AG08395 (cell line): Measurements from ENCODE around the gene CEACAM16.
A peak's percentile ranks its signal among the peaks of the same experiment; 100 is the strongest.
"Not testable (repeated sequence)": the region's sequence is repeated elsewhere in the genome, so short reads cannot be mapped to it uniquely, and the experiment has no call there.

Experiments
- DNase-seq: peaks from one replicate; pipeline ENCODE4 v3.0.0; 2012; ENCODE audit warnings: mixed read lengths, low spot score

CEACAM16 gene

DNA sequence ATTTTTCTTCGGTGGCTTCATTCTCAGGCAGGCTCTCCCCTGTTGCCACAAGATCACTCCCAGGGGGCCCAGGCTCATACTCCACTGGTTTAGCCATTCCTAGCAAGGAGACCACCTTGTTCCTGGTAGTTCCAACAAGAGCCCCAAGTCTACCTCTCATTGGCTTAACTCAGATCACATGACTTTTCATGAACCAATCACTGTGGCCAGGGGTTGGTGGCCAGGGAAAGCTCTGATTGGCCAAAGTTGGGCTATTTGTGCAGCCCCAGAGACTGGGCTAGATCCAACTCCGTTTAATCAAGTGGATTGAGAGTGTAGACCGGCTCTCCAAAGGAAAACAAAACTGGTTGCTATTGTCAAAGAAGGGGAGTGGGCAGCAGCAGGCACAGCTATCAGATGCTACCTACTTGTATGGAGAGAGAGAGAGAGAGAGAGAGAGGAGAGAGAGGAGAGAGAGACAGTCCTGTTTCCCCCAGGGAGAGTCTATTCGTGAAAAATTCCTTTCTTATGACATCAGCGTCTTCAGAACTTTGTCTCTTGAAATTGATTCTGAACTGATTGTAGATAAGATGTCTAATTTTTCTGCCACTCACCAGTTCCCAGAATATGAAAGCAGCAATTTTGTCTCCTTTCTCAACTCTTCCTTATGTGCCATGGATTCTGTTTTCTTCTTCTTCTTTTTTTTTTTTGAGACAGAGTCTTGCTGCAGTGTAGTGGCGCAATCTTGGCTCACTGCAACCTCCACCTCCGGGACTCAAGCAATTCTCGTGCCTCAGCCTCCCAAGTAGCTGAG, 21.7 kb upstream of the CEACAM16 start:
- DNase-seq, result peak; percentile 30

GRCh38 chr19:44680536-44680935, 18.4 kb upstream of the CEACAM16 start:
- DNase-seq, result no peak

- no peak for DNase-seq
These were observed 16.8 kb upstream of the CEACAM16 start for GRCh38 chr19:44681992-44682790.

- DNase-seq, result no peak
These were observed 16.1 kb upstream of the CEACAM16 start for GRCh38 chr19:44682807-44683206.

- DNase-seq, result no peak
These were observed 15.3 kb upstream of the CEACAM16 start for GRCh38 chr19:44683434-44684210.

GRCh38 chr19:44684396-44684795, 14.6 kb upstream of the CEACAM16 start:
- not testable (repeated sequence) for DNase-seq

GRCh38 chr19:44684892-44685863, 13.8 kb upstream of the CEACAM16 start:
- peak; percentile 79 for DNase-seq

DNA sequence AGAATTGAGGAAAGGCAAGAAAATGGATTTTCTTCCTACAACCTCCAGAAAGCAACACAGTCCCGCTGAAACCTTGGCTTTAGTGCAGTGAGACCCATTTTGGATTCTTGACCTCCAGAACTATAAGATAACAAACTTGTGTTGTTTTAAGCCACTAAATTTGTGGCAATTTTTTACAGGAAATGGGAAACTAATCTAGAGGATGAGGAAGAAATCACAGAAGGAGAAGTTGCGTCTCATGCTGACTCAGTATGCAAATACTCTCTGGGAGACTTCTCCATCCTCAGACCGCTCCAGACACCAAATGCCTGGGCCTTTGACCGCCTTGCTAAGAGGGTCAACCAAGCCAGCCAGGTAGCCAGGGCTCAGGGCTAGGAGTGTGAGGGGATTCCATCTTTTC, 13.1 kb upstream of the CEACAM16 start:
- DNase-seq, result peak; percentile 17

- no peak for DNase-seq
These were observed 12.1 kb upstream of the CEACAM16 start for GRCh38 chr19:44686896-44687295.

DNA sequence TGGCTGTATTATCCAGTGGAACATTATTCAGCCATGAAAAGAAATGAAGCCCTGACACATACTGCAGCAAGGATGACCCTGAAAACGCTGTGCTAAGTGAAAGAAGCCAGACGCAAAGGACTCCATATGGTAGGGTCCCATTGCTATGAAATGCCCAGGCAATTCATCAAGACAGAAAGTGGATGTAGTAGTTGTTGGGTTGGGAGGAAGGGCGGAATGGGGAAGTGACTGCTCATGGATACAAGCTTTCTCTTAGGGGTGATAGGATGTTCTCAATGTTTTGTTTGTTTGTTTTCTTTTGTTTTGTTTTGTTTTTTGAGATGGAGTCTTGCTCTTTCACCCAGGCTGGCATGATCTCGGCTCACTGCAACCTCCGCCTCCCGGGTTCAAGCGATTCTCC, 11.1 kb upstream of the CEACAM16 start:
- no peak for DNase-seq

- peak; percentile 69 for DNase-seq
These were observed 9.4 kb upstream of the CEACAM16 start for GRCh38 chr19:44689290-44690130.

GRCh38 chr19:44690131-44690440, 8.9 kb upstream of the CEACAM16 start:
- no peak for DNase-seq

GRCh38 chr19:44692379-44692721, 6.6 kb upstream of the CEACAM16 start:
- DNase-seq, result no peak

DNA sequence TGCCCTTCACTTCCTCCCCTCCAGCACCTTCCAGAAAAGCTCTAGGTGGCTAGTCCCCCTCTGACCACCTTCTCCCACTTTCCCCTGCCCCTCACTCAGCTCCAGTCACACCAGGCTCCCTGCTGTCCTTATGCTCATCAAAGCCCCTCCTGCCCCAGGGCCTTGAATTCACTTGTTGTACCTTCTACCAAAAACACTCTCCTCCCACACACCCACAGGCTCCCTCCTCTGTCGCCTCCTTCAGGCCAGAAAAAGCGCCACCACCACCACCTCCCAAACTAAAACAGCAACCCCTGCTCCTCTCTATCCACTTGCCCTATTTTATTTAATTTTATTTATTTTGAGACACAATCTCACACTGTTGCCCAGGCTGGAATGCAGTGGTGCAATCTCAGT, 4.8 kb upstream of the CEACAM16 start:
- DNase-seq, result no peak

GRCh38 chr19:44696939-44697669, 1.8 kb upstream of the CEACAM16 start:
- no peak for DNase-seq

- DNase-seq, result no peak
These were observed 1.3 kb upstream of the CEACAM16 start for GRCh38 chr19:44697670-44698034.

DNA sequence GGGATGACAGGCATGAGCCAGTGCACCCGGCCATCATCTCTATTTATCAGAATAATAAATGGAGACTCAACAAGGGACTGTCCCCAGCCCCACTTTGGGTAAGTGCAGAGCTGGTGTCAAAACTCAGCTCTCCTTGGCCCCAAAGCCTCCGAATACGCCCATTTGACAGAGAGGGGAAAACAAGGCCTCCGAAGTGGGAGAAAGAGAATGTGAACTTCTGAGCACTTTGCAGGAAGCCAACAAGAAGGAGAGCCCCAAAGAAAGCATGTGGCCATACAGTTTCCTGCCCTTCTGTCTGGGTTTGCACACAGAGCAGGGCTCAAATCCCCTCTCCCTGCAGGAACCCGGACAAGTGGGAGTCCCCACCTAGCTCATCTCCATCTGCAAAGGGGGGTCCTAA, 1.6 kb downstream of the CEACAM16 start:
- no peak for DNase-seq

GRCh38 chr19:44701228-44701627, 2.3 kb downstream of the CEACAM16 start:
- no peak for DNase-seq

GRCh38 chr19:44702551-44703176, 3.7 kb downstream of the CEACAM16 start:
- DNase-seq, result no peak
